Neuronal stem cell (in vitro differentiated cells): ENCODE measurements around the gene RGN.
A peak's percentile ranks its signal among the peaks of the same experiment; 100 is the strongest.
"Not testable (repeated sequence)": the region's sequence is repeated elsewhere in the genome, so short reads cannot be mapped to it uniquely, and the experiment has no call there.

ENCODE experiments used
- DNase-seq: peaks from one replicate; pipeline ENCODE4 v3.0.0-alpha.2; 2013; ENCODE audit warnings: low spot score
- H2AFZ ChIP-seq: one replicate; pipeline ENCODE4 v1.6.1; 2013; ENCODE audit warnings: mild to moderate bottlenecking, low read length, inconsistent platforms
- H2AK5ac ChIP-seq: 2 replicates; pipeline ENCODE4 v1.6.1; 2013; ENCODE audit warnings: low read depth, mild to moderate bottlenecking, inconsistent platforms, low read length, moderate library complexity, mixed read lengths
- H2BK120ac ChIP-seq: 2 replicates; pipeline ENCODE4 v1.6.1; 2013; ENCODE audit warnings: low read depth, mild to moderate bottlenecking, inconsistent platforms, low read length, moderate library complexity, mixed read lengths
- H2BK12ac ChIP-seq: one replicate; pipeline ENCODE4 v1.6.1; 2013; ENCODE audit warnings: low read length, inconsistent platforms
- H2BK15ac ChIP-seq: 2 replicates; pipeline ENCODE4 v1.6.1; 2013; ENCODE audit warnings: mild to moderate bottlenecking, low read length, inconsistent platforms, mixed read lengths
- H2BK5ac ChIP-seq: one replicate; pipeline ENCODE4 v1.6.1; 2013; ENCODE audit warnings: inconsistent platforms, mild to moderate bottlenecking, low read length, moderate library complexity
- H3K14ac ChIP-seq: one replicate; pipeline ENCODE4 v1.6.1; 2013; ENCODE audit warnings: low read length, inconsistent platforms
- H3K18ac ChIP-seq: 2 replicates; pipeline ENCODE4 v1.6.1; 2013; ENCODE audit warnings: low read length, inconsistent platforms
- H3K23ac ChIP-seq: 2 replicates; pipeline ENCODE4 v1.6.1; 2013; ENCODE audit warnings: low read depth, mild to moderate bottlenecking, mixed read lengths, low read length, inconsistent platforms; ENCODE audit not compliant: poor library complexity
- H3K27ac ChIP-seq: replicated peaks from 3 replicates; pipeline ENCODE4 v1.5.1; 2013; ENCODE audit warnings: low read length, inconsistent platforms
- H3K27me3 ChIP-seq, 3 experiments: 2 replicates each; pipeline ENCODE4 v1.6.1; 2013; ENCODE audit warnings: low read length in 3 of 3, mild to moderate bottlenecking in 2 of 3, inconsistent platforms in 1 of 3, low read depth in 1 of 3, mixed read lengths in 1 of 3, moderate library complexity in 1 of 3; ENCODE audit not compliant: control insufficient read depth in 3 of 3, insufficient read depth in 3 of 3
- H3K36me3 ChIP-seq, 2 donors: replicated peaks in 1 of 2; 2 replicates each; pipeline ENCODE4 v1.6.1; 2013; ENCODE audit warnings: low read length in 2 of 2; ENCODE audit not compliant: control insufficient read depth in 2 of 2, insufficient read depth in 2 of 2
- H3K4ac ChIP-seq: 2 replicates; pipeline ENCODE4 v1.6.1; 2013; ENCODE audit warnings: inconsistent platforms, mild to moderate bottlenecking, low read length, moderate library complexity
- H3K4me1 ChIP-seq, 2 donors: 1 replicate in 1 of 2; 2 replicates in 1 of 2; pipeline ENCODE4 v1.6.1; 2013; ENCODE audit warnings: low read length in 2 of 2, low read depth in 1 of 2; ENCODE audit not compliant: control insufficient read depth in 2 of 2, insufficient read depth in 1 of 2
- H3K4me2 ChIP-seq: one replicate; pipeline ENCODE4 v1.6.1; 2013; ENCODE audit warnings: mild to moderate bottlenecking, low read length, inconsistent platforms; ENCODE audit not compliant: insufficient read depth, poor library complexity, severe bottlenecking
- H3K4me3 ChIP-seq, 2 donors: 2 replicates each; pipeline ENCODE4 v1.5.1; 2013; ENCODE audit warnings: low read length in 2 of 2, mild to moderate bottlenecking in 2 of 2, inconsistent platforms in 1 of 2, moderate library complexity in 1 of 2
- H3K79me1 ChIP-seq: one replicate; pipeline ENCODE4 v1.6.1; 2013; ENCODE audit warnings: low read depth, mild to moderate bottlenecking, inconsistent platforms, low read length, moderate library complexity
- H3K9ac ChIP-seq: one replicate; pipeline ENCODE4 v1.6.1; 2013; ENCODE audit warnings: mild to moderate bottlenecking, low read depth, low read length, inconsistent platforms; ENCODE audit not compliant: poor library complexity
- H3K9me3 ChIP-seq, 2 donors: replicated peaks in 1 of 2; 2 replicates each; pipeline versions ENCODE3 to v1.6.1; 2013; ENCODE audit warnings: low read length in 2 of 2, mild to moderate bottlenecking in 2 of 2, inconsistent platforms in 1 of 2, low read depth in 1 of 2, mixed read lengths in 1 of 2, moderate library complexity in 1 of 2; ENCODE audit not compliant: control insufficient read depth in 2 of 2, insufficient read depth in 1 of 2
- H4K8ac ChIP-seq: one replicate; pipeline ENCODE4 v1.6.1; 2013; ENCODE audit warnings: low read depth, mild to moderate bottlenecking, inconsistent platforms, low read length, moderate library complexity
- H4K91ac ChIP-seq: one replicate; pipeline ENCODE4 v1.6.1; 2013; ENCODE audit warnings: low read length, low read depth, mild to moderate bottlenecking, inconsistent platforms; ENCODE audit not compliant: poor library complexity
- WGBS, 2 donors: extraction: QIAGEN DNeasy Blood & Tissue Kit; methylation state at CpG; one replicate each; pipeline ENCODE4 v1.1.7; 2013; ENCODE audit warnings: missing lambda C conversion rate in 2 of 2, mixed read lengths in 1 of 2; ENCODE audit not compliant: insufficient read length in 2 of 2, insufficient replicate concordance in 1 of 2; ENCODE audit errors: extremely low coverage in 2 of 2; 5-methylcytosine and 5-hydroxymethylcytosine counted together

The RGN gene

GRCh38 chrX:47124466-47124865 lies 46.2 kb downstream of the RGN start:
- not testable (repeated sequence) for H3K9ac ChIP-seq, H3K18ac ChIP-seq, H2BK15ac ChIP-seq, H2BK120ac ChIP-seq, H3K4me1 ChIP-seq, H3K4me2 ChIP-seq, H2AFZ ChIP-seq, H2BK12ac ChIP-seq, DNase-seq, H4K8ac ChIP-seq, H3K9me3 ChIP-seq, H3K79me1 ChIP-seq, H3K36me3 ChIP-seq, H3K4me3 ChIP-seq, H2AK5ac ChIP-seq, H2BK5ac ChIP-seq, H3K27ac ChIP-seq, H3K14ac ChIP-seq, H4K91ac ChIP-seq, H3K4ac ChIP-seq, H3K23ac ChIP-seq
- no CpG with 5 or more reads among the region's 3 CpGs for WGBS, 2 donors
- peaks cover 0 to 34% (median 0%) of the 10 kb centered on the region in 3 experiments for H3K27me3 ChIP-seq

GRCh38 chrX:47129157-47129898 lies 51.1 kb downstream of the RGN start:
- Histone ChIP-seq H3K4me3 (peak overlapping the region; percentile 56 to 85), H3K9ac (no peak overlapping the region), H3K27ac (peak overlapping the region; percentile 5), H3K18ac (no peak overlapping the region), H4K8ac (no peak overlapping the region), H3K23ac (no peak overlapping the region), H4K91ac (no peak overlapping the region), H3K79me1 (no peaks in the 10 kb centered on the region), H3K27me3 (peaks cover 0 to 13% (median 0%) of the 10 kb centered on the region in 3 experiments), H3K36me3 (no peaks in the 10 kb centered on the region), H2BK5ac (no peak overlapping the region), H3K4ac (no peak overlapping the region), H3K9me3 (no peaks in the 10 kb centered on the region), H2AK5ac (no peak overlapping the region), H3K4me1 (no peaks in the 10 kb centered on the region), H2BK15ac (no peak overlapping the region), H2AFZ (peak overlapping the region; percentile 91), H3K4me2 (peak overlapping the region; percentile 15), H2BK12ac (no peak overlapping the region), H2BK120ac (no peak overlapping the region), H3K14ac (no peak overlapping the region)
- DNase-seq, result peak; percentile 90
- WGBS, 2 donors, result no CpG with 5 or more reads among the region's 31 CpGs

- Histone ChIP-seq H3K9ac (no peak overlapping the region), H2BK12ac (no peak overlapping the region), H4K8ac (no peak overlapping the region), H3K79me1 (no peaks in the 10 kb centered on the region), H3K4me3 (peak overlapping the region in 1 of 2 donors; percentile 56), H2BK5ac (no peak overlapping the region), H3K27ac (no peak overlapping the region), H3K18ac (no peak overlapping the region), H3K4me2 (peak overlapping the region; percentile 11), H4K91ac (no peak overlapping the region), H2BK120ac (no peak overlapping the region), H2AK5ac (no peak overlapping the region), H3K27me3 (peaks cover 0 to 13% (median 0%) of the 10 kb centered on the region in 3 experiments), H3K4me1 (no peaks in the 10 kb centered on the region), H2BK15ac (no peak overlapping the region), H3K9me3 (no peaks in the 10 kb centered on the region), H3K23ac (no peak overlapping the region), H3K14ac (no peak overlapping the region), H3K36me3 (no peaks in the 10 kb centered on the region), H2AFZ (peak overlapping the region; percentile 91), H3K4ac (no peak overlapping the region)
- no CpG with 5 or more reads among the region's 11 CpGs for WGBS, 2 donors
- no peak for DNase-seq
Measured at GRCh38 chrX:47129899-47130358, 51.7 kb downstream of the RGN start.

GRCh38 chrX:47133493-47133892 lies 55.2 kb downstream of the RGN start:
- Histone ChIP-seq H3K4me3 (no peak overlapping the region), H2BK5ac (no peak overlapping the region), H4K8ac (no peak overlapping the region), H2AFZ (no peak overlapping the region), H3K4me1 (no peaks in the 10 kb centered on the region), H3K14ac (no peak overlapping the region), H3K9me3 (no peaks in the 10 kb centered on the region), H3K18ac (no peak overlapping the region), H3K9ac (no peak overlapping the region), H3K79me1 (no peaks in the 10 kb centered on the region), H3K23ac (no peak overlapping the region), H2BK120ac (no peak overlapping the region), H4K91ac (no peak overlapping the region), H2BK12ac (no peak overlapping the region), H3K27me3 (peaks cover 0 to 10% (median 0%) of the 10 kb centered on the region in 3 experiments), H3K27ac (no peak overlapping the region), H3K4me2 (no peak overlapping the region), H3K4ac (no peak overlapping the region), H3K36me3 (no peaks in the 10 kb centered on the region), H2AK5ac (no peak overlapping the region), H2BK15ac (no peak overlapping the region)
- WGBS, 2 donors, result no CpG with 5 or more reads among the region's 5 CpGs
- DNase-seq, result no peak
